ENCODE data around the gene JMJD8.
"Not testable (repeated sequence)": the region's sequence is repeated elsewhere in the genome, so short reads cannot be mapped to it uniquely, and the experiment has no call there.

The JMJD8 gene

GRCh38 chr16:712740-713250 lies 28.7 kb upstream of the JMJD8 start:
- DNase-seq (ENCODE audit: low read depth), result peak; percentile 96
- TF ChIP-seq CTCF (IDR thresholded peaks at IDR 0.05; ENCODE audit: insufficient read depth, low read depth, low read length, missing control alignments), result peak; percentile 50

GRCh38 chr16:711548-712320 lies 27.6 kb upstream of the JMJD8 start:
- TF ChIP-seq CTCF (IDR thresholded peaks at IDR 0.05; ENCODE audit: insufficient read depth, low read depth, low read length, missing control alignments), result peak; percentile 69
- no peak overlapping the region for H3K4me3 ChIP-seq (ENCODE audit: low read length)
- DNase-seq (ENCODE audit: low read depth), result peak; percentile 68

More at GRCh38 chr16:712740-713250, 28.7 kb upstream of the JMJD8 start:
- not testable (repeated sequence) for H3K4me3 ChIP-seq (ENCODE audit: low read length)

GRCh38 chr16:711084-711483 lies 26.9 kb upstream of the JMJD8 start:
- H3K4me3 ChIP-seq (ENCODE audit: low read length), result no peak overlapping the region
- no peak for DNase-seq (ENCODE audit: low read depth)
- no peak for TF ChIP-seq CTCF (IDR thresholded peaks at IDR 0.05; ENCODE audit: insufficient read depth, low read depth, low read length, missing control alignments)

- no peak overlapping the region for H3K4me3 ChIP-seq (ENCODE audit: low read length)
- no peak for DNase-seq (ENCODE audit: low read depth)
- no peak for TF ChIP-seq CTCF (IDR thresholded peaks at IDR 0.05; ENCODE audit: insufficient read depth, low read depth, low read length, missing control alignments)
Observed at GRCh38 chr16:710500-711075, 26.5 kb upstream of the JMJD8 start.

GRCh38 chr16:709566-710499 lies 25.7 kb upstream of the JMJD8 start:
- TF ChIP-seq CTCF (IDR thresholded peaks at IDR 0.05; ENCODE audit: insufficient read depth, low read depth, low read length, missing control alignments), result no peak
- peak; percentile 68 for DNase-seq (ENCODE audit: low read depth)
- no peak overlapping the region for H3K4me3 ChIP-seq (ENCODE audit: low read length)

GRCh38 chr16:708959-709358 lies 24.8 kb upstream of the JMJD8 start:
- H3K4me3 ChIP-seq (ENCODE audit: low read length), result no peak overlapping the region
- DNase-seq (ENCODE audit: low read depth), result no peak
- TF ChIP-seq CTCF (IDR thresholded peaks at IDR 0.05; ENCODE audit: insufficient read depth, low read depth, low read length, missing control alignments), result no peak
